ENCODE measurements around the gene PABPC1L.

GRCh38 chr20:44983093-44983674 lies 73.3 kb downstream of the PABPC1L start:
- TF ChIP-seq REST (IDR thresholded peaks at IDR 0.05; ENCODE audit: insufficient read depth in 1 of 2, low read depth in 2 of 2, low read length in 2 of 2) (no peak), SIN3A (IDR thresholded peaks at IDR 0.05; ENCODE audit: borderline replicate concordance, insufficient read depth, low read length) (no peak), POLR2AphosphoS5 (IDR thresholded peaks at IDR 0.05; ENCODE audit: low read depth, low read length) (no peak), FOXP2 (optimal IDR thresholded peaks at IDR 0.05; ENCODE audit: borderline replicate concordance, extremely low read depth, extremely low read length, insufficient read depth) (no peak), TAF1 (IDR thresholded peaks at IDR 0.05; ENCODE audit: borderline replicate concordance, insufficient read depth, low read length) (no peak)

All from PFSK-1 (cell line).